NCI-H1048 (cell line): ENCODE data around the gene BMPR2.
"Not testable (repeated sequence)": the region's sequence is repeated elsewhere in the genome, so short reads cannot be mapped to it uniquely, and the experiment has no call there.

Source experiments
- DNase-seq: peaks from one replicate; lab custom pipeline; 2025; lab: John Stamatoyannopoulos, UW

The BMPR2 gene

GRCh38 chr2:202382684-202383083, 6.6 kb downstream of the BMPR2 start:
- no peak for DNase-seq

- not testable (repeated sequence) for DNase-seq
These were observed 10.4 kb downstream of the BMPR2 start for GRCh38 chr2:202386495-202386894.

- DNase-seq: no peak
These were observed 11.6 kb downstream of the BMPR2 start for GRCh38 chr2:202387608-202388342.

- DNase-seq: no peak
These were observed 24.8 kb downstream of the BMPR2 start for GRCh38 chr2:202400941-202401340.

GRCh38 chr2:202405798-202406197, 29.7 kb downstream of the BMPR2 start:
- no peak for DNase-seq

- no peak for DNase-seq
These were observed 30.4 kb downstream of the BMPR2 start for GRCh38 chr2:202406445-202406978.

- DNase-seq: no peak
These were observed 32.5 kb downstream of the BMPR2 start for GRCh38 chr2:202408546-202409140.

- no peak for DNase-seq
These were observed 34.0 kb downstream of the BMPR2 start for GRCh38 chr2:202410092-202410491.

GRCh38 chr2:202411097-202411496, 35.0 kb downstream of the BMPR2 start:
- no peak for DNase-seq

- DNase-seq: no peak
These were observed 41.9 kb downstream of the BMPR2 start for GRCh38 chr2:202418027-202418426.

- no peak for DNase-seq
These were observed 42.4 kb downstream of the BMPR2 start for GRCh38 chr2:202418511-202418910.

- DNase-seq: no peak
These were observed 47.0 kb downstream of the BMPR2 start for GRCh38 chr2:202423139-202423538.

- no peak for DNase-seq
These were observed 48.9 kb downstream of the BMPR2 start for GRCh38 chr2:202425036-202425435.

- DNase-seq: no peak
These were observed 50.6 kb downstream of the BMPR2 start for GRCh38 chr2:202426751-202427150.

- no peak for DNase-seq
These were observed 53.2 kb downstream of the BMPR2 start for GRCh38 chr2:202429164-202429980.

- DNase-seq: no peak
These were observed 56.6 kb downstream of the BMPR2 start for GRCh38 chr2:202432776-202433175.

GRCh38 chr2:202434472-202434871, 58.3 kb downstream of the BMPR2 start:
- no peak for DNase-seq

GRCh38 chr2:202436626-202437025, 60.5 kb downstream of the BMPR2 start:
- DNase-seq: no peak

- DNase-seq: not testable (repeated sequence)
These were observed 64.0 kb downstream of the BMPR2 start for GRCh38 chr2:202440117-202440516.

- DNase-seq: no peak
These were observed 66.8 kb downstream of the BMPR2 start for GRCh38 chr2:202442882-202443281.

GRCh38 chr2:202444000-202444399, 67.9 kb downstream of the BMPR2 start:
- no peak for DNase-seq

- DNase-seq: no peak
These were observed 73.2 kb downstream of the BMPR2 start for GRCh38 chr2:202449344-202449743.

GRCh38 chr2:202450785-202451184, 74.7 kb downstream of the BMPR2 start:
- DNase-seq: no peak
